CD4-positive, alpha-beta T cell treated with Interferon alpha-2 for 1 hour (primary cell): ENCODE results near the gene RNF148.

Experiments used
- DNase-seq, 2 donors: peaks; one replicate each; pipeline ENCODE4 v3.0.0-alpha.2; 2020 to 2022

Gene RNF148, protein sequence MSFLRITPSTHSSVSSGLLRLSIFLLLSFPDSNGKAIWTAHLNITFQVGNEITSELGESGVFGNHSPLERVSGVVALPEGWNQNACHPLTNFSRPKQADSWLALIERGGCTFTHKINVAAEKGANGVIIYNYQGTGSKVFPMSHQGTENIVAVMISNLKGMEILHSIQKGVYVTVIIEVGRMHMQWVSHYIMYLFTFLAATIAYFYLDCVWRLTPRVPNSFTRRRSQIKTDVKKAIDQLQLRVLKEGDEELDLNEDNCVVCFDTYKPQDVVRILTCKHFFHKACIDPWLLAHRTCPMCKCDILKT

DNA sequence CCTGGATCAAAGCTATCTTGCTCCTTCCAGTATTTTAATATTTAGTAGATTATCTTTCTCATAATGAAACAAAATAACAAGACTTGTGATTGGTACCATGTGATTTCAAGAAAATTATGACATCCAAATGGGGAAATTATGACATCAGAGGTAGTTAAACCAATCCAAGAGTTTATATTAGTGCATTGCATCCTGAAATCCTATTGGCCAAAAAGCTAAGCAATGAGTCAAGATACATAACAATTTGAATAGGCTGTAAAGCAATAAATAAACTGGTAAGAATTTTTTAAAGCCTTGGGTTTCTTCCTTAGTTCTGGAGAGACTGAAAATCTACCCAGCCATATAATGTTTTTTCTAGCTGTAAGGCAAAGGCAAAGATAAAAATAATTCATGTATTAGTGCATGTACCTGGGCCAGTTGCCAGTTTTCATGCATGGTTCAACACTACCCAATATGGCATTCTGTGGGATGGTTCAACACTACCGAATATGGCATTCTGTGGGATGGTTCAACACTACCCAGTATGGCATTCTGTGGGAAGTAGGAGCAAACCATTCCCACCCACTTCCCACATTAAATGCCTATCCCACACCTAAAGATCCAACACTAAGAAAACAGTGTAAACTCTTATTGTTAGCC is at the start of gene RNF148:
RNF148 (minus strand) TSS at position 51 of the 639 bp plus-strand sequence. CDS start 172 bp downstream, outside the sequence.
- no peak for DNase-seq

DNA sequence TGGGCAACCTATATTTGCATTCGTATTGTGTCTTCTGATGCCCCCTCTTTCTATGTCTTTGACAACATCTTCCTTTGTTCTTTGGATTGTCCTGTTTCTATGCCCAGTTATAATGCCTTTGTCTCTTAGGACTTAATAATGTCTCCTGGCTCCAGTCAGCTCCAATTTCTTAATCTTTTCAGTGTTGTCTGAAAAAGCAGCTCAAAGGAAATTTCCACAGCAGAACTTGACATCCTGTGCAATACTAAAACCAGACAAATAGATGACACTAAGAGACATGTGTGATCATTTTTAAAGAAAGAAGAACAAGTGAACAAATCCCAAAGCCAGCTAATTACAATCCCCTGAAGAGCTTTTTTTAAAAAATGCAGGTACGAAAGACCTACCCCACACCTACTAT is 47.7 kb upstream of the RNF148 start:
- no peak for DNase-seq

DNA sequence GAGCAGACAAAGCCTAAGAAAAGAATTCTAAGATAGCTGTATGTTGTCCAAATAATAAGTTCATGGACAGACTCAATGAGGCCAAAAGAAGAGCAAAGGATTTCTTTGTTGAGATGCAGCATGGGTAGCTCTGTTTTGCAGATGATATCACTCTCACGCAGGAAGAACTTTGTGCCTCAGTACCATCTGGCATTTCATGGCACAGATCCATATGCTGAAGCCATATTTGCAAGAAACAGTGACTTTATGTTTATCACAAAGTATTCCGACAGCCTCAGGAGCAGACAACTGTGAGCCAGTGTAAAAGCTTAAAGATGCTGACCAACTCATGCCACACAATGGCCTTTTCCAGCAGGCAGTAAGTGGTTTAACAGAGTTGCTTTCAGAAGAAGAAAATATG is 45.5 kb upstream of the RNF148 start:
- no peak for DNase-seq

DNA sequence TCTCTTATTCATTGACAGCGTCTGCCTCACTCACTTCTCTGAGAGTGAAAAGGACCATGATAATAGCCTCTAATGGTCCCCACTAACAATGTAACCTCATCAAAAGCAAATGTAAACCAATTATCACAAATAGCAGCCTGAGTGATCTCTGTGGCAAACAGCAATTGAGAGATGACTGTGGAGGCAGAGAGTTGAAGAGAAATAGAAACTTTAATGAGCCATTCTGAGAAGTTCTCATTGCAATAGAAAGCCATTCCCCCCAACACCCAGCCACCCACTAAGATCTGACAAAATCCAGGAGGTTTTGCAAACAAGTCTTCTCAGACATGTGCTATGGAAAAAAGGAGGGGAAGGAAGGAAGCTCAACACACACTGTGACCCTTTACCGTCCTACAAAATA is 44.2 kb upstream of the RNF148 start:
- DNase-seq, result no peak

DNA sequence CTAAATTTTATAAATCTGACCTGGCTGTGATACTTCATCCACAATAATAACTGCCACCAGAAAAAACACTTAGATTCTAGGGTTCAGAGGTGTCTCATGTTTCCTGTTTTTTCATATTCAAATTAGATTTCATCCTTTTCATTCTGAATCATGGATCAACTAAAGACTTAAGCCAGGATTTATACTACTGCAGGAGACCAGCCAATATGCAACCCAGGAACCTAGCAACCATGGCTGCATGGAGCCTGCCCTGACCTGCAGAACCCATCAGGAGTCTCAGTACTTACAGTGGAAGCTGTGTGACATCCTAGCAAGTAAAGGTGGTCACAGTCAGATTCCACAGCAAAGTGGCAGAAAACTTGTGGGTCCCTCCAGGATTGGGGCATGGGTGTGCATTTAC is 40.5 kb upstream of the RNF148 start:
- DNase-seq, result no peak

DNA sequence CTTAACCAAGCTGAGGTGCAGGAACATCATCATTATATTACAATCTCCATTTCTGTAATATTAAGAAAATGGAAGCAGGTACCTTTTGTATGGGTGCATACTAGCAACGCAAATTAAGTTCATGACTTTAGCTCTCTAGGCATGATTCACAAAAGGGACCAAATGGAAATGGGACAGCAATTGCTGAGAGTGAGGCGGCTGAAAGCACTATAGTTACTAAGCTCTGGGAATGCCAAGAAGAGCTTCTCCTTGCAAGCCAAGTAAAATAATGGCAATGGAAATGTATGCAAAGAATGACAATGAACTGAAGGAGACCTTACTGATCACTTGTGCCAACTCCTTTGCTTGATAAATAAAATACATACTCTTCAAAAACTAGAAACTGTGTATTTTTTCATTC is 36.2 kb upstream of the RNF148 start:
- no peak for DNase-seq

DNA sequence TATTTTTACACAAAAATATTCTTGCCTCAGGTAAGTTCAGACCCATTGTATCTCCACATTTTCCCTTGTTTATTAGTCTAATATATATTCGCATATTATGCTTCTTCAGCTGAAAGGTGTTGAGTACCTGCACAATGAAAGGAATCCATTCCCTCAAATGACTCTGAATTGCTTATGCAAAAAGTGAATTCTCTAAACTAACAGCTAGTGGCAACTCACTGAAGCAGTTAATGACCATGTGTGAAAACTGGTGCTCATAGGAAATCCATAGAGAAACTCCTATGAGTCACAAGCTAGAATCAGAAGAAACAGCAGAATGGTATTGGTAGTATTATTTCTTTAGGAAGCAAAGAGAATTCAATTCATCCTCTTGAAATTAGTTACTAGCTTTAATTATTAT is 33.5 kb upstream of the RNF148 start:
- DNase-seq, result no peak

DNA sequence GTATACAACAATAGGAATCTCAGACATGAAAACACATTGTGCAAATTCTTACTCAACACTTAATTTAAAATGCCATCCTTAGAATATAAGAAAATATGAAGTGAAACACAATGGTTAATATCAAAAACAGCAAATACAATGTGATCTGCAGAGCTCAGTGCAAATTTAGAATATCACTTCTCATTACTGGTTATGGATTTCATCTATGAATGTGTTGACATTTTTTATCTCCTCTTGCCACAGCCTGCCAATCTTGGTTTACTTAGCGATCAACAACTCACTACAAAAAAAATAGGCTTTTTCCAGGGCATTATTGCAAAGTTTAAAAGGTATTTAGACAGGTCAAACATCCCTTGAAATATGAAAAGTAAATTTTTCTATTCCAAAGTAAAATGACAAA is 25.0 kb upstream of the RNF148 start:
- no peak for DNase-seq

DNA sequence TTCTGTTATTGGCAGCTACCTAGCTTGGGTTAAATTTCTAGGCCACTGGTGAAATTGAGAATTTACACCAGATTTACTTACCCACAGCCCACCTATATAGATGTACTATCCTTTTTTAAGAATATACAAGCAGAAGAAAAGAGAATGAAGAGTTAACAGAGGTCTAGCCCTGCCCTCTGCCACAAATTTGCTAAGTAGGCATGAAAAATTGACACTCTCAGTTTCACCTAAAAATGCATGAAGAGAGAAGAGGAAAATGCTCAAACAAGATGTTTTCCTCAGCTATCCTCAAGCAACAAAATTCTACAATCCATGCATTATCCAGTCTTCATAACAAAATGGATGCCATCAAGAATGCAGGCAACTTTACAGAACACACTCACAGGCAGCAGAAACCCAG is 24.6 kb upstream of the RNF148 start:
- no peak for DNase-seq

DNA sequence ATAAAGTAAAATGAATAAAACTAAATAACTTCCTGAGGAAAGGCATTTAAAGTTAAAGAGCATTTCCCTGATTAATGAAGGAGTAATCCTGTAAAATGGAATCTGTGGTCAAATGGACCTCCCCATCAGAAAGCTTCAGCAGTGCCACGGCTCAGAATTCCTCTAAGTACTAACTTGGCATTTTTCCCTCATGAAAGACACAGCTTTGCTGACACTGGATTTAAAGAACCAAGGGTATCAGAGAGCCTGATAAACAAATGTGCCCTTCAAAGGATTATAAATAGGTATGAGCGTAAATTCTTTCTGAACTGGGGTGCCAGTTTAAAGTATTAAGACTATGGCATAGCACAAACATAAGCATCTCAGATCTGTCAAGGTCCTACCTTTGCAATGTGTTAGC is 24.2 kb upstream of the RNF148 start:
- DNase-seq, result no peak

DNA sequence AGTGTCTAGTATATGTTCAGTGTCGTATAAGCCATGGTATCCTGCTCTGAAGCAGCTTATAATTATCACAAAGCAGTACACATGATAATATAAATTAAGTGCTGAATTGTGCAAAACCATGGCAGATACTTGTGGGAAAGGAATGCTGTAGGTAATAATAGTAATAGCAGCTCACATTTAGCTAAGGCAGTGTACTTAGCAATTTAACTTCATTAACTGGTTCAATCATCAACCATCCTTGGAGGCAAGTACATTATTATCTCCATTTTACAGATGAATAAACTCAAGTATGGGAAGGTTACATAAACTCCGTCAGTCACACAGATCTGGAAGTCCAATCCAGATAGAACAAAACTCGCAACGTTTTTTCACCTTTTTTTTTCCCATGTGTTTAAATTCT is 21.6 kb upstream of the RNF148 start:
- no peak for DNase-seq

DNA sequence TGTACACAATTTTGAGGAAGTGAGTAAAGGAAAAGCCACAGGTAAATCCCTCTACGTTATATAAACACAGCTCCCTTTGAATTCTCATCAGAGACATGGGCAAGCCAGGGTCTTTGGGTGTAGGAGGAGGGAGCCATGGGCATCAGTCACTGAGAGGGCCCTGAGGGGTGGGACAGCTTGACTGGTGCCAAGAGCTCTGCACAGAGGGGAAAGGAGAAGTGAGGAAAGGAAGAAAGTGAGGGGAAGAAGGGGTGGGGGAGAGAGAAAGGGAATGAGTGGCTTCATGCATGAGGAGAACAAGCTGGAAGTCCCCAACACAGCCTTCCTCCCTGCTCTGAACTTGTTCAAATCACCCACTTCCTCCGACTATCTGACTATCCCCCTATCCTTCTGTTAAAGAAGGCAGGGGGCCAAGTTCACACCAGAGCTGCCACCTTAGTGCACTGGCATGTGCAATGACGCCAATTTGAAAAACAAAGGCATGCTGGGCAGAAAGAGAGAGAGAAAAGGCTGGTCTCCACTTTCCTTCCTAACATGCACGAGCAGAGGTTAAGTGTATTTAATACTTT is 16.4 kb upstream of the RNF148 start:
- no peak for DNase-seq

DNA sequence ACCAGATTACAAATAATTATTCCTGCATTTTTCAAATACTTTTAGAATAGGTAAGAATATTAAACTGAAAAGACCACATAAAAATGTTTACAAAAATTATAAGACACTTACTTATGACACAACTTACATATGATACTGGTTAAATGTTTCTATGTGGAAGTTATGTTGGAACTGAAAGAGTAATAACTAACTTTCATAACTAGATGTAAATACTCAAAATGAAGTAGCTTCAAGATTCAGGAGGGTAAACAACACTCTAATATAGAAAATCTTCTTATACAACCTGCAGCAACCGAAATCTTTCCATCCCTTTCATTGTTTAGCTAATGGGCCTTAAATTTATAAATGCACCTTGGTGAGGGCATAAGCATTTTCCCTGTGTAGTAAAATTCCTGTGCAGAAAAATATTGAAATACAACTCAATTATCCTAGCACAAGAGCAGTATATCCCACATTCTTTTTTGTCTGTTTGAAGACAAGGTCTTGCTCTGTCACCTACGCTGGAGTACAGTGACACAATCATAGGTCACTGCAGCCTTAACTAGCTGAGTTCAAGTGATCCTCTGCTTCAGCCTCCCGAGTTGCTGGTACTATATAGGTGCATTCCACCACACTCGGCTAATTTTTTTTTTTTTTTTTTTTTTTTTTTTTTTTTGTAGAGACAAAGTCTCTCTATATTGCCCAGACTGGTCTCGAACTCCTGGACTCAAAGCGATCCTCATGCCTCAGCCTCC is 14.8 kb upstream of the RNF148 start:
- DNase-seq, result no peak

DNA sequence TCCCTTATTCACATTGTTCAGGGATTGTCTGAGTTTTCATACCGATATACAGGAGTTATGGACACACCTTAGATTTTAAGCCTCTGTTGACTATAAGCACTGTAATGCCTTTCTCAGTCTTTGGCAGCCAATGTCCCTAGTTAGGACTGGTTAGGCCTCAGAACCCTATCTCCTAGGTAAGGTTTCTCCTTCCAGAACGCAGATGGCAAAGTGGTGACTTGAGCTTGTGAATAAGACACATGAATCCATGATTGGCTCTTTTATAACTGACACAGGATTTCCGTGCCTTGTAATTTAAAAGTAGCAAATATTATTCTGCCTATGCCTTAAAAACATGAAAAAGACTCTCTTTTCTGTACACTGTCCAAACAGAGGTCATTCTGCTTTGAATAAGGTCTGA is 12.5 kb upstream of the RNF148 start:
- DNase-seq, result no peak

DNA sequence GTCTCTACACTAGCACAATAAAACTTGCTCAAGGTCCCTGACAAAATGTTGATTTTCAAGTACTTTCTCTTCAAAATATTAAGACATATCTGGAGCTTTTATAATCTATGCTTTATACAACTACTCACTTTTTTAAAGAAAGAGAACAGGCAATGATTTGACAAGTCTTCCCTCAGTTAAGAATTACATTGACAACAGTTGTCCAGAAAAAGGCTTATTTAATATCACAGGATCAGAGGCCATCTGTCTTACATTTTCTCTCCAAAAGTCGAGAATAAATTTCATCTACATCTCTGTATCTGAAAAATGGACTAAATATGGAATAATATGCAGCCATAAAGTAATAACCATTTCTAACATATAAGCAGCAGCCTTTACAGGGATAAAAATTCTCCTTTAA is 8.2 kb upstream of the RNF148 start:
- no peak for DNase-seq

DNA sequence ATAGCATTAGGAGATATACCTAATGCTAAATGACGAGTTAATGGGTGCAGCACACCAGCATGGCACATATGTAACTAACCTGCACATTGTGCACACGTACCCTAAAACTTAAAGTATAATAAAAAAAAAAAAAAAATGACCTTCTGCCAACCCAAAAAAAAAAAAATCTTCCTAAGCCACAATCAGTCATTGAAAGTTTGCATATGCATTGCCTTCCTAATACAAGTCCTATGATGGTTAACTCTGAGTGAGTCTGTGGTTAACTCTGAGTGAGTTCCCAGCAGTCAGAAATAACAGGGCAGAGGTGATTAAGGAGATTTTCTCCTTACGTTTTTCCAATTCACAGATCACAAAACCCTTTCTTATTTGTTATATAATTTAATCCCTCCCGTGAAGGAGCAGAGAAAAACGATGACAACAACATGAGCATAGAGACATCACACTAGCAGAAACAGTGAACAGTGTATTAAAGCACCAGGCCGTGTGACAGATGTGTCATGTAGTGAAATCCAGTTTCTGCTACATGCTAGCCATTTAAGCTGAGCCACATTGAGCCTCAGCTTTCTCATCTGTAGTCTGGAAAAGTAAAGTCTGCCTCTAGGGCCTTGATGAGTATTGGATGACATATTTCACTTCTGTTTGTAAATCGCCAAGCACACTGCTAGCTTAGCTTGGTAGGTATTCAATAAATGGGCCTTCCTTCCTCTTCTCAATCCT is 7.4 kb upstream of the RNF148 start:
- DNase-seq, result no peak

DNA sequence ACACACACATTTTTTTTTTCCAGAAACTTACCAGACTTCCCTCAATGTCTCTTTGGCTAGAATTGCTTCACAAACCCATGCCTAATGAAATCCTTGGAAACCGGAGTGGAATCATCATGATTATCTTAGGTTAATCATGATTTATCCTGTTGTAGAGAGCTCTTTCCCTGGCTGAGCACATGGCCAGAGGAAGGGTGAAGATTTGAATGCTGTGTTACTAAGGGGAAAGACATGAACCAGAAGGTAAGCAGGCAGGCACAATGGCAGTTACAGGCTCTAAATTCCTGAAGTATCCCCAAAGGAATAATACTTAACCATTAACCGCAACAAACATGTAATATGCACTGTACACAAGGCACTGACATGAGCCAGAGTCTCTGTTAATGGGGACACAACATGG is 4.1 kb upstream of the RNF148 start:
- no peak for DNase-seq

DNA sequence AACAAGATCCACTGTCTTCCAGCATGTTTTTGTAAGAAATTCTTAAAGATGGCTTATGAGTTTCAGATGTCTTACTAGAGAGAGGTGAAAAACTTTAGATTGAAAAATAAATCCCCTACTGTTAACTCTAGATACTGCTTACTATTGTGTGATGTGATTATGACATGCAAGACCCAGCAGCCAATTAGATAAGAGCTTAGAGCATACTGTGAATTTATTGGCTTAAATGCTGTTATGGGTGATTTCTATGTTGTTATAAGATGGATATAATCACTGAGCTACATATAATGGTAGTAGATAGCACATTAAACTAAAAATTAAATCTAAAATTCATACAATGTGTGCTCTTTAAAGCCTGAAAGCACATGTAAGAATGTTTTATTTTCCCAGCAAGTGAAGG is 3.7 kb downstream of the RNF148 start, which contains the start of gene RNF133:
RNF133 (minus strand) TSS at position 101 of the 400 bp plus-strand sequence. CDS start 199 bp downstream, outside the sequence.
- no peak for DNase-seq

DNA sequence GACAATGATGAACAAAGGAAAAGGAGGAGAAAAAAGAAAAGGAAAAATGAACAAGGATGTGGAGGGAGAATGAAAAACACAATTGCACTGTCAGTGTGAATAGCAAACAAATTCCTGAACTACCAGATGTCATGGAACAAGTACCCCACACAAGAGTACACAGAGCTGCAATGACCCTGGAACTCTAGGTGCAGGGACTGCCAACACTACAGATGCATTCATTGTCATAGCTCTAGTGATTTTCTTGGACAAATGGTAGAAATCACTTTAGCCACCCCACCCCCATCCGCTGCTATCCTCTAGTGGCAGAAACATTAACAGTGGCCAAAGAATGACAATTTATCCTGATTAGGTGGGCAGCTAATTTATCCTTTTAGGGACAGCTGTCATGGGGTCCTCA is 6.9 kb downstream of the RNF148 start:
- DNase-seq, result no peak

DNA sequence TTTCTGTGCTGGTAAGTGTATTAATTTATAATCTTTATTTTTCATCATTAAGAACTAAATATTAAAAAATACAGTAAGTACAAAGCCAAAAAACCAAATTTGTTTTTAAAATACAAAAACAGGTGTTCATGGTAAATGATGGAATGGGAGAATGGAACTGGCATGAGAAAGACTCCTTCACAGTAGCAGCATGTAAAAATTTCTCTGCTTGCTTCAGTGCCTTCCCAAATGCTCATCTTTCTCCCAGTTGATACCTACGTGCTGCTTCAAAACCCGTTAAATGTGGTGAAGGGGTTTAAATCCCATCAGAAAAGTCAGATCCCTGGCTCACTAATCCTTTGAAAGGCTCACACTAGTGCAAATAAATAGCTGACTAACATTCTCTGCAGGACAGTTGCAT is 8.0 kb downstream of the RNF148 start:
- no peak for DNase-seq

DNA sequence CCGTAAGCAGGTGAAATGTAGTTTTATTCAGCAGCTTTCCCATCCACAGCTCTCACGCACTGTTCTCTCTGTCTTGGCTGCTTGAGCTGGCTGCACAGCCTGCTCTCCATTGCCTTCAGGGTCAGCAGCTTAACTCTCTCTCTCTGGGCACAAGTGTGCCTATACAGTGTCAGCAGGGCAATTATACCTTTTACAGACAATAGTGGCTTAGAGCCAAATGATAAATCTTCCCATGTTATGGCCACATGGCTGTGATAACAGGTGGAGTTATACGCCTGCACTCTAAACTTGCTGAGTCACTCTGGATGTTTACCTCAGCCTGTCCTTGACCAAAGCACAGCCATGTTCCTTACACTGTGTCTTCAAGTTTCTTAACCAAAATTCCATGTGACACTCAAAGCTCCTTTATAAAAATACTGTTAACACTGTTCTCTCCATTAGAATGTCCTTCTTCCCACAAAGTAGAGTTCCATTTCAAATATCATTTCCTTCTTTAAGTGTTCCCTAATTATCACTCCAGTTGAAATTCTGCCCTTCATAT is 9.9 kb downstream of the RNF148 start:
- DNase-seq, result no peak

DNA sequence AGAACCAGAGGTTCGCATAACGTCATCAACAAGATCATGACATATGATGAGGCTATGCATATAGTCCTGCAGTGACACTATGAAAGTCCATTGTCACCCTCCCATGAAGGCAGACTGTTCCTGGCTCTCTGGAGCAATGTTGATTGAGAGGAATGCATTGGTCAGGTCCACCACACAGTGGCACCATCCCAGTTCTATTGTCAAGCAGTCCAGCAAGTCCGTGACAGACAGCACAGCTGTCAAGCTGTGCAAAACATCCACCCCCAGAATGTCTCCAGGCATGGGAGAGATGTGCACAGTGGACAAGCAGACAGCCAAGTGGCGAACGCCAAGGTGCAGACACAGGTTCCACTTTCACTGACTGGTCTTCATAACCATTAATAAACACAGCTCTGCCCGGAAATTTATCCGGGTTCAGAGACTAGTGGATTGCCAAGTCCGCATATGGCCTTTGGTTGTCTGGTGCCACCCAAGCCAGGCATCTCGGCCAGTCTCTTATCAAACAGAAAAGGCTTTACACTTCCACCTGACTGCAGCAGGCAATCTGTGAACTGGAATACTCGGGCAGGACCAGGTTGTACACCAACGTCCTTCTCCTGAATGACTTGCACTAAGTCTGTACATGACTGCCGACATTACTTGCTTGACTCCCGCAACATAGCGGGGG is 11.0 kb downstream of the RNF148 start:
- no peak for DNase-seq
